GM10266 (cell line): Measurements from ENCODE around the gene ASCL2.

ENCODE experiments used
- DNase-seq: peaks from one replicate; pipeline ENCODE4 v3.0.0; 2012; ENCODE audit errors: extremely low spot score
- CTCF ChIP-seq: IDR thresholded peaks from 2 replicates; pipeline ENCODE4 v1.5.1; 2012; ENCODE audit warnings: mild to moderate bottlenecking, low read depth; ENCODE audit not compliant: control insufficient read depth, insufficient read depth; ENCODE audit errors: missing control alignments

Gene ASCL2

GRCh38 chr11:2310786-2311352 is 40.5 kb upstream of the ASCL2 start:
- no peak for TF ChIP-seq CTCF
- no peak for DNase-seq

GRCh38 chr11:2310073-2310785 is 39.8 kb upstream of the ASCL2 start:
- TF ChIP-seq CTCF: no peak
- no peak for DNase-seq

GRCh38 chr11:2309251-2310072 is 39.1 kb upstream of the ASCL2 start:
- no peak for DNase-seq
- no peak for TF ChIP-seq CTCF

GRCh38 chr11:2308713-2309112 is 38.3 kb upstream of the ASCL2 start:
- DNase-seq: no peak
- no peak for TF ChIP-seq CTCF

- DNase-seq: no peak
- TF ChIP-seq CTCF: no peak
Measured at GRCh38 chr11:2307501-2308331, 37.3 kb upstream of the ASCL2 start.

GRCh38 chr11:2306877-2307500 is 36.6 kb upstream of the ASCL2 start:
- TF ChIP-seq CTCF: no peak
- no peak for DNase-seq
